Adrenal gland (tissue), 12 donors: Measurements from ENCODE around the gene ANKIB1. TPM values are rescaled to one million over a fixed set of nuclear protein-coding genes. Genes with fewer than 3 reads are reported as not detected.

ENCODE experiments used
- DNase-seq, 7 donors: peaks; one replicate each; pipeline ENCODE4 v3.0.0-alpha.2; 2019 to 2020
- H3K27ac ChIP-seq, 5 donors: fragments of 200-600 bp; sonication (generic) in 4 of 5; 1 replicate in 3 of 5; 2 replicates in 2 of 5; pipeline versions ENCODE4 v1.5.1 to v1.8.0; 2016 to 2020; ENCODE audit warnings: mild to moderate bottlenecking in 1 of 5
- H3K27me3 ChIP-seq: fragments of 200-600 bp; 2 replicates; pipeline ENCODE4 v1.8.0; 2021
- H3K36me3 ChIP-seq, 2 donors: fragments of 200-600 bp; replicated peaks in 1 of 2; 1 replicate in 1 of 2; 2 replicates in 1 of 2; pipeline versions ENCODE4 v1.5.1 to v1.8.0; 2018 to 2022
- H3K4me1 ChIP-seq, 2 donors: fragments of 200-600 bp; replicated peaks in 1 of 2; 1 replicate in 1 of 2; 2 replicates in 1 of 2; pipeline versions ENCODE4 v1.5.1 to v1.8.0; 2018 to 2021
- H3K4me3 ChIP-seq, 4 donors: fragments of 200-600 bp; sonication (generic) in 3 of 4; one replicate each; pipeline ENCODE4 v1.5.1; 2016 to 2018
- H3K9me3 ChIP-seq, 3 donors: fragments of 200-600 bp; sonication (generic) in 1 of 3; replicated peaks in 1 of 3; 1 replicate in 2 of 3; 2 replicates in 1 of 3; pipeline versions ENCODE4 v1.5.1 to v1.8.0; 2016 to 2021
- CTCF ChIP-seq, 6 experiments: fragments of 450-650 bp in 4 of 6; fragments of 200-600 bp in 2 of 6; sonication (generic) in 1 of 6; IDR thresholded peaks; 1 replicate in 5 of 6; 2 replicates in 1 of 6; pipeline versions ENCODE4 v1.5.1 to v1.8.0; 2016 to 2021; ENCODE audit warnings: antibody characterized with exemption in 6 of 6, mild to moderate bottlenecking in 2 of 6, moderate library complexity in 1 of 6
- POLR2A ChIP-seq, 2 donors: fragments of 450-650 bp; IDR thresholded peaks; one replicate each; pipeline ENCODE4 v1.6.1; 2017; ENCODE audit warnings: antibody characterized with exemption in 2 of 2, mild to moderate bottlenecking in 2 of 2, moderate library complexity in 1 of 2
- WGBS, 4 donors: extraction: QIAGEN DNeasy Blood & Tissue Kit in 2 of 4; methylation state at CpG; one replicate each; pipeline versions ENCODE4 v1.1.5 to v1.1.7; 2013 to 2017; 5-methylcytosine and 5-hydroxymethylcytosine counted together
- intact Hi-C, 2 donors: fragments of 100-400 bp; cut with DNase I; formaldehyde crosslinking; loops; one replicate each; pipeline versions ENCODE4 v1.14.1 to v1.15.0; 2022 to 2023
- polyA plus RNA-seq, 3 donors: library from polyadenylated mRNA; stranded (reverse); fragments of 200-250 nt in 2 of 3; fragments of 350-450 nt in 1 of 3; fragmentation: Illumina TruSeq in 1 of 3; extraction: RNeasy Lipid Tissue Mini Kit (QIAGEN cat#74804) in 1 of 3; gene quantifications; one replicate each; pipeline ENCODE4 v1.2.3, GENCODE V29; 2013 to 2014
- total RNA-seq, 9 donors: library from RNA; depleted of rRNA in 4 of 9; stranded (reverse); fragments of >200 nt in 4 of 9; fragments of 120-200 nt in 1 of 9; fragmentation: NEBNext Ultra II Directional in 1 of 9; extraction: Animal tissue kit (Norgen Biotek cat#: 25700) in 1 of 9; gene quantifications; one replicate each; pipeline versions ENCODE4 v1.1.0 to v1.2.4, GENCODE V29; 2013 to 2023
- donor health status: healthy with polysubstance abuse.
- donor health status: Bipolar disorder and iron deficiency.
- donor health status: DM: yes; HTN: yes; CAD: no.
- donor health status: DM: no; HTN: no; CAD: no.
- donor health status: DM: no; HTN: no; CAD: no.
- donor health status: DM: yes; HTN: yes; CAD: no.

Gene ANKIB1
- total and polyA plus RNA-seq, 12 donors = 10.3 to 57.0 (median 42.9) TPM

DNA sequence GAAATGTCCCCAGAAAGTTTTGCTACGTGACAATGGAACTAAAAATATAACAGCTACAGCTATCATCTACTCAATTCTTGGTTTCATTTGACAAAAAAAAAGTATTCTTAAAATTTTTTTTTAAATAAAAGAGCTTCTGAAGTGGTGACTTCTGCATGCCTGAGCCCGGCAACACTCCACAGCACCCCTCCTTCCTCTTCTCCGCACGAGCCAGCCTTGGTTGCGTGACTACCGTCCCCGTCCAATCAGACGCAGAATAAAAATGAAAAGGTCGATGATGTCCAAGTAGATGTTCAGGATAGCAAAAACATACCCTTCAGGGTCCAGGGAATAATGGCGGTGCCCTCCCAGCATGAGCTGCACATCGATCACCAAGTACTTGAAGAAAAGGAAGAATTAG, 167.0 kb downstream of the ANKIB1 start:
- Histone ChIP-seq H3K9me3 (no peaks in the 10 kb centered on the region), H3K4me1 (no peaks in the 10 kb centered on the region), H3K27me3 (no peaks in the 10 kb centered on the region), H3K27ac (no peak overlapping the region), H3K36me3 (no peaks in the 10 kb centered on the region), H3K4me3 (no peak overlapping the region)
- no peak for DNase-seq
- TF ChIP-seq CTCF (IDR thresholded peaks at IDR 0.05) (no peak), POLR2A (IDR thresholded peaks at IDR 0.05) (no peak)
- WGBS, 4 donors = 69 to 74% (median 72%) methylated on average over 11 of the region's 11 CpGs
- intact Hi-C loops = no loop called here

GRCh38 chr7:92413550-92413949, 167.8 kb downstream of the ANKIB1 start:
- no peak overlapping the region for H3K27ac ChIP-seq
- intact Hi-C loops = no loop called here
- H3K36me3 ChIP-seq = no peaks in the 10 kb centered on the region
- DNase-seq = no peak
- TF ChIP-seq POLR2A (IDR thresholded peaks at IDR 0.05) (no peak), CTCF (IDR thresholded peaks at IDR 0.05) (no peak)
- no peaks in the 10 kb centered on the region for H3K4me1 ChIP-seq
- 47 to 71% (median 53%) methylated on average over 5 of the region's 5 CpGs for WGBS, 4 donors
- H3K27me3 ChIP-seq = no peaks in the 10 kb centered on the region
- H3K4me3 ChIP-seq = no peak overlapping the region
- H3K9me3 ChIP-seq = no peaks in the 10 kb centered on the region

- H3K27me3 ChIP-seq = no peaks in the 10 kb centered on the region
- TF ChIP-seq CTCF (IDR thresholded peaks at IDR 0.05) (no peak), POLR2A (IDR thresholded peaks at IDR 0.05) (no peak)
- WGBS, 4 donors = 75 to 78% (median 77%) methylated on average over 5 of the region's 5 CpGs
- no peaks in the 10 kb centered on the region for H3K4me1 ChIP-seq
- DNase-seq = no peak
- H3K27ac ChIP-seq = no peak overlapping the region
- intact Hi-C loops = no loop called here
- no peak overlapping the region for H3K4me3 ChIP-seq
- H3K9me3 ChIP-seq = no peaks in the 10 kb centered on the region
- H3K36me3 ChIP-seq = no peaks in the 10 kb centered on the region
Observed at GRCh38 chr7:92415225-92415624, 169.5 kb downstream of the ANKIB1 start.

DNA sequence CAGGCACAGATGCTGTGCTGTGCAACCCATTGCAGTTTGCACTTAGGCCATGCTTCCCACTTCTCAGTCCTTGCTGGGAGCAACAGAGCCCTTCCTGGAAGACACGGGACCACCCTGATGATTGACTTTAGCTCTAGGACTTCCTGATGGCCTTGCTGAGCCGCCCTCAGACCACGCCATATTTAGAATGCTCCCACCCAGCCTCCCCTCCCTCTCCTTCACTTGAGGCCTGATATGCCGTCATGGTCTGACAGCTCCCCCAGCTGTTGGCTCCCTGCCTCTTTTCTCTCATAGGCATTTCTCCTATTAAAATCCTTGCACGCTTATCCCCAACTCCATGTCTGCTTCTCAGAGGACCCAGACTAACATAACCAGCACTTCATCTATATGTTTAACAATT, 172.1 kb downstream of the ANKIB1 start:
- Histone ChIP-seq H3K4me3 (no peak overlapping the region), H3K27ac (no peak overlapping the region), H3K36me3 (no peaks in the 10 kb centered on the region), H3K27me3 (no peaks in the 10 kb centered on the region), H3K9me3 (no peaks in the 10 kb centered on the region), H3K4me1 (no peaks in the 10 kb centered on the region)
- intact Hi-C loops = no loop called here
- WGBS, 4 donors = 80 to 88% (median 81%) methylated on average over 5 of the region's 5 CpGs
- no peak for DNase-seq
- TF ChIP-seq CTCF (IDR thresholded peaks at IDR 0.05) = no peak
- no peak for TF ChIP-seq POLR2A (IDR thresholded peaks at IDR 0.05)
